OCI-LY7 (cell line): ENCODE measurements around the gene HEY2.

ENCODE experiments used
- CTCF ChIP-seq: fragments of 200-600 bp; sonication (generic); conservative IDR thresholded peaks from 2 replicates; pipeline ENCODE4 v1.5.1; 2014; ENCODE audit warnings: mild to moderate bottlenecking, antibody characterized with exemption, low read length, moderate library complexity, mixed read lengths
- EZH2phosphoT487 ChIP-seq: fragments of 200-600 bp; sonication (generic); IDR thresholded peaks from 2 replicates; pipeline ENCODE4 v1.6.1; 2018; ENCODE audit warnings: low read depth, borderline replicate concordance, mild to moderate bottlenecking, mixed run types, antibody characterized with exemption, low read length, moderate library complexity, mixed read lengths

GRCh38 chr6:125807293-125807692 lies 57.9 kb downstream of the HEY2 start:
- TF ChIP-seq CTCF (no peak), EZH2phosphoT487 (no peak)
